Measurements from ENCODE around the gene TSPEAR.
"Not testable (repeated sequence)": the region's sequence is repeated elsewhere in the genome, so short reads cannot be mapped to it uniquely, and the experiment has no call there.

The TSPEAR gene

GRCh38 chr21:44595524-44595923 is 115.8 kb downstream of the TSPEAR start:
- no peak for DNase-seq (ENCODE audit: low read depth)
- no peak overlapping the region for H3K4me3 ChIP-seq (ENCODE audit: low read depth, low read length)
- no peak for TF ChIP-seq CTCF (IDR thresholded peaks at IDR 0.05; ENCODE audit: control insufficient read depth, extremely low read depth, insufficient read depth)

GRCh38 chr21:44594406-44594916 is 116.9 kb downstream of the TSPEAR start:
- no peak for DNase-seq (ENCODE audit: low read depth)
- TF ChIP-seq CTCF (IDR thresholded peaks at IDR 0.05; ENCODE audit: control insufficient read depth, extremely low read depth, insufficient read depth): no peak
- no peak overlapping the region for H3K4me3 ChIP-seq (ENCODE audit: low read depth, low read length)

- DNase-seq (ENCODE audit: low read depth): no peak
- no peak for TF ChIP-seq CTCF (IDR thresholded peaks at IDR 0.05; ENCODE audit: control insufficient read depth, extremely low read depth, insufficient read depth)
- H3K4me3 ChIP-seq (ENCODE audit: low read depth, low read length): no peak overlapping the region
These were observed 117.6 kb downstream of the TSPEAR start for GRCh38 chr21:44593598-44594405.

GRCh38 chr21:44592446-44593311 is 118.7 kb downstream of the TSPEAR start, which contains the start of gene KRTAP10-6:
Gene KRTAP10-6, minus strand, starts transcription at chr21:44592505. Its CDS starts 21 bp downstream, at chr21:44592484.
- TF ChIP-seq CTCF (IDR thresholded peaks at IDR 0.05; ENCODE audit: control insufficient read depth, extremely low read depth, insufficient read depth): no peak
- no peak for DNase-seq (ENCODE audit: low read depth)
- no peak within 1 kb of the TSS for H3K4me3 ChIP-seq (ENCODE audit: low read depth, low read length)

GRCh38 chr21:44591801-44592130 is 119.6 kb downstream of the TSPEAR start:
- not testable (repeated sequence) for H3K4me3 ChIP-seq (ENCODE audit: low read depth, low read length); DNase-seq (ENCODE audit: low read depth)

- DNase-seq (ENCODE audit: low read depth); H3K4me3 ChIP-seq (ENCODE audit: low read depth, low read length): not testable (repeated sequence)
These were observed 120.2 kb downstream of the TSPEAR start for GRCh38 chr21:44590897-44591800.

GRCh38 chr21:44590311-44590721 is 121.1 kb downstream of the TSPEAR start:
- no peak for TF ChIP-seq CTCF (IDR thresholded peaks at IDR 0.05; ENCODE audit: control insufficient read depth, extremely low read depth, insufficient read depth)
- no peak overlapping the region for H3K4me3 ChIP-seq (ENCODE audit: low read depth, low read length)
- DNase-seq (ENCODE audit: low read depth): no peak

All from LNCaP clone FGC (cell line).